DOHH2 (cell line): ENCODE results near the gene KRT14.

Experiments used
- CTCF ChIP-seq: fragments of 200-600 bp; sonication (generic); IDR thresholded peaks from one replicate; pipeline ENCODE4 v1.5.1; 2014; ENCODE audit warnings: antibody characterized with exemption, mild to moderate bottlenecking, low read depth, low read length; ENCODE audit not compliant: poor library complexity, severe bottlenecking
- EZH2phosphoT487 ChIP-seq: fragments of 200-600 bp; sonication (generic); IDR thresholded peaks from 2 replicates; pipeline ENCODE4 v1.6.1; 2017; ENCODE audit warnings: borderline replicate concordance, mild to moderate bottlenecking, antibody characterized with exemption, low read length, moderate library complexity, mixed read lengths

- TF ChIP-seq EZH2phosphoT487: no peak
- TF ChIP-seq CTCF: no peak
These were observed 49.1 kb downstream of the KRT14 start for GRCh38 chr17:41537614-41537954.
